T-cell (primary cell): ENCODE results near the gene DLAT. TPM values are rescaled to one million over a fixed set of nuclear protein-coding genes. Genes with fewer than 3 reads are reported as not detected.

Experiments used
- total RNA-seq, 35 experiments: library from RNA in 6 of 35; stranded (reverse) in 6 of 35; fragments of 120-200 nt in 1 of 35; gene quantifications; one replicate each; pipeline versions ENCODE4 v1.2.1 to v1.2.4 and lab custom pipeline; 2013 to 2026

The DLAT gene
- total RNA-seq, 5 donors from 2014 or later (not counting 1 experiment from before 2014, with no cell fraction given), result 13.4 to 19.8 (median 18.7) TPM

Other genes starting within 250 kb of the DLAT start
- gene ALG9, start 153.8 kb upstream of the DLAT start, total RNA-seq, result 10 to 100 TPM; 20.0 to 25.6 (median 24.0) TPM
- 1 to 10 TPM; 3.8 to 6.0 (median 4.3) TPM for gene FDXACB1, start 146.2 kb upstream of the DLAT start, total RNA-seq
- gene CFAP68, start 145.9 kb upstream of the DLAT start, total RNA-seq, result 10 to 100 TPM; 12.0 to 18.6 (median 16.7) TPM
- under 1 TPM in 2 of 5 donors, not detected in 3; 0.38 to 0.49 TPM for gene CRYAB, start 113.6 kb upstream of the DLAT start, total RNA-seq
- not detected for gene HSPB2, start 112.7 kb upstream of the DLAT start, total RNA-seq
- not detected for gene C11orf52, start 106.5 kb upstream of the DLAT start, total RNA-seq
- gene DIXDC1, start 88.1 kb upstream of the DLAT start, total RNA-seq, result 1 to 10 TPM; 1.6 to 4.8 (median 3.4) TPM
- gene PIH1D2, start 48.6 kb downstream of the DLAT start, total RNA-seq, result under 1 TPM in 3 of 5 donors, not detected in 2; 0.30 to 0.44 (median 0.36) TPM
- gene NKAPD1, start 48.9 kb downstream of the DLAT start, total RNA-seq, result 10 to 100 TPM; 14.6 to 22.1 (median 17.7) TPM
- 10 to 100 TPM; 13.8 to 23.7 (median 21.1) TPM for gene TIMM8B, start 61.3 kb downstream of the DLAT start, total RNA-seq
- 10 to 100 TPM; 34.3 to 71.9 (median 69.6) TPM for gene SDHD, start 61.5 kb downstream of the DLAT start, total RNA-seq
- under 1 TPM; 0.20 to 0.53 (median 0.35) TPM for gene IL18, start 138.7 kb downstream of the DLAT start, total RNA-seq
- gene TEX12, start 142.0 kb downstream of the DLAT start, total RNA-seq, result under 1 TPM in 2 of 5 donors, not detected in 3; 0.30 to 0.70 TPM
- gene BCO2, start 150.1 kb downstream of the DLAT start, total RNA-seq, result 1 to 10 TPM; 1.5 to 3.2 (median 1.8) TPM
- 10 to 100 TPM; 15.1 to 65.8 (median 21.0) TPM for gene PTS, start 201.0 kb downstream of the DLAT start, total RNA-seq
- gene PLET1, start 235.5 kb downstream of the DLAT start, total RNA-seq, result not detected